GM21515 (cell line): ENCODE data around the gene UMAD1.
"Not testable (repeated sequence)": the region's sequence is repeated elsewhere in the genome, so short reads cannot be mapped to it uniquely, and the experiment has no call there.

Experiments
- ATAC-seq: cut with Tn5 transposase; IDR thresholded peaks from one replicate; pipeline ENCODE4 v1.9.1; 2021; ENCODE audit not compliant: unreplicated experiment

Gene UMAD1

DNA sequence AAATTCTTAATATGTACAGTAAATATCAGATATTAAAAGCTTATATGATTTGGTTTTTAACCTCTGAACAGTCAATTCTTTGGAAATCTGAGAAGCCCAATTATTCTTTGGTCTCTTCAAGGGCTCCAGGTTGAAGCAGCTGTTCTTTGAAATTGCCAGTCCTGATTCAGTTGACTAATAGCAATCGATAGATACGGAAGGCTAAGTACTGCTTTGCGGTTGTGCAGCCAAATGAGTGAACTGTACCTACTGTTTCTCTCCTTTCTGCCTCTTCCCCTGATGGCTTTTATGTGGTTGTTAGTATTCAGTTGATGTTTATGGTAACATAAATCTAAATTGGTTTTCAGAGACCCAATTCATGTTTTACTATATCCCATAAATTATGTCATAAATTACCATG is 181.0 kb downstream of the UMAD1 start:
- no peak for ATAC-seq

DNA sequence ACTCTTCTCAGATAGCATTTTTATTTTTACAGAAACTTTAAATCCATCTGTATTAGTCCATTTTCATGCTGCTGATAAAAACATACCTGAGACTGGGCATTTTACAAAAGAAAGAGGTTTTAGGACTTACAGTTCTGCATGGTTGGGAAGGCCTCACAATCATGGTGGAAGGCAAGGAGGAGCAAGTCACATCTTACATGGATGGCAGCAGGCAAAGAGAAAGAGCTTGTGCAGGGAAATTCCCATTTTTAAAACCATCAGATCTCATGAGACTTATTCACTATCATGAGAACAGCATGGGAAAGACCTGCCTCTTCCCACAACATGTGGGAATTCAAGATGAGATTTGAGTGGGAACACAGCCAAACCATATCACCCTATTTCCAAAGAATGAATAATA is 184.7 kb downstream of the UMAD1 start:
- ATAC-seq, result not testable (repeated sequence)

DNA sequence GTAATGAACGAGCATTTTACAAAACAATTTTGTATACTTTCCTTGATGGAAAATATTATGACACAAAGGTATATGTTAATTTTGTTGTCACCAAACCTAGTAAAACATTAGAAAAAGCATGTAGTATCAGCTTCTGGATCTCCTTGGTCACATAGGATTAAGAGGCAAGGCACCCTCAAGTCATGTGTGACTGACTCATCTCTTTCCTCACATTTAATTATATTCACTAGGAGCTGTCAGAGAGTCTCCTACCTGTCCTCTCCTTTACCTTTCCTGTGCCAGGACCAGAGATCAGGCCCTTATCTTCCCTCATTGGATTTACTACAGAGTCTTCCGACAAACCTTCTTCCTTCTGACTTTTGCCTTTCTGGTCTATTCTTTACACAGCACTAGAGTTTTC is 189.1 kb downstream of the UMAD1 start:
- ATAC-seq, result no peak

DNA sequence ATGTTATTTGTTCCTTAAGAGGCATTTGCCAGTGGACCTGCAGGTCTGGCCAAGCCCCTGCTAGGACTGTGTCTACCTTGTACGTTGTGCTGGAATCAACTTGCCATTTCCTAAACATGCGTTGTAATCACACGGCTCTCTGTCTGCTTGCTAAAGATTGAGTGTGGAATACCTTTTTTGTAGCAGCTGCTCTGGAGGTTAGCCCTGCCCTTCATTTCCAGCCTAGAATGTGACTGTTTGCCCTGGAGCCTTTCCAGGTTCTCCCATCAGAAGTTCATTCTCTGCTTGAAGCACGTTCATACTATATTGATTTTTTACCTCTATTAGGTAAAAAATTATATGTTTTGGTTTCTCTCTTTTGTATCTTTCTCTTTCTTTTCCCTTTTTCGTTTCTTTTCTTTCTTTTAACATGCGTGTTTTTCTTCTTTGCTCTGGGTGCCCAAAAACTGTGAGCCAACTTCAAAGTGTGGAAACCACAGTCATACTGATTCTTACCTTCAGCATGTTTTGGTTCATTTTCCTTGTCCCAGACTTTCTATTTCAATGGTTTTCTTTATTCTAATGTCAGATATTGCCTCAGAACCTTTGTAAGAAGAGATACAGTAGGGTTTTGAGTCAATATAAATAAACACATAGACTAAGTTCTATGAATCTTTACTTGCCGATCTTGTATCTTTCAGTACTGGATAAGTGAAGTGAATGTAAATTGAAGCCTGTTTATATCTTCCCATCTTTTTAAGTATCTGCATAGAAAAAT is 189.7 kb downstream of the UMAD1 start:
- no peak for ATAC-seq

DNA sequence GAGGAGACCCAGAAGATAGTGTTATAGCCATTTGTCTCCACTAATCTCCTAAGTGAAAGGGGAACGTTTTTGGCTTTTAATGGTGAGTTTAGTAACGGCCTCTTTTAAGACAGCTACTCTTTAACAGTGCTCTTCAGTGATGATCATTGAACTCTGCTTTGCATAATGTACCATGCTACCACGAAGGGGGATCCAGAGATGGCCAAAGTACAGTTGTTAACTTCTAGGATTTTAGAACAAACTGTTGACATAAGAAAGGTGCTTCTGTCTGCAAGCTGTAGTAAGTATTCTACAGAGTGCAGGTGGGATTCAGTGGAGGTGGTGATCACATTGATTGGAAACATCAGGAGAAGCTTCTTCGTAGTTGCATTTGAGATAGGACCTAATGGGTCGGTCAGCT is 192.0 kb downstream of the UMAD1 start:
- ATAC-seq, result no peak

DNA sequence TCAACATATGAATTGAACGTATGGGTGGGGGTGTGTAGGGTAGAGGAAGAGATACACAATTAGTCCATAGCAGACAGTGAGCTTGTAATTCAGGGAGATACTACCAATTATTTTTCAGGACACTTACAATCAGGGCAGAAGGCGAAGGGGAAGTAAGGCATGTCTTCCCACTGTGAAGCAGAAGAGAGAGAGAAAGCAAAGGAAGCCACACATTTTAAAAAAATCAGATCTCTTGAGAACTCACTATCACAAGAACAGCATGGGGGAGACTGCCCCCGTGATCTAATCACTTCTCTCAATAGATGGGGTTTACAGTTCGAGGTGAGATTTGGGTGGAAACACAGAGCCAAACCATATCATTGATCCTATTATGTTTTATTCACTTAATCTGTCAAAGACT is 194.2 kb downstream of the UMAD1 start:
- no peak for ATAC-seq

DNA sequence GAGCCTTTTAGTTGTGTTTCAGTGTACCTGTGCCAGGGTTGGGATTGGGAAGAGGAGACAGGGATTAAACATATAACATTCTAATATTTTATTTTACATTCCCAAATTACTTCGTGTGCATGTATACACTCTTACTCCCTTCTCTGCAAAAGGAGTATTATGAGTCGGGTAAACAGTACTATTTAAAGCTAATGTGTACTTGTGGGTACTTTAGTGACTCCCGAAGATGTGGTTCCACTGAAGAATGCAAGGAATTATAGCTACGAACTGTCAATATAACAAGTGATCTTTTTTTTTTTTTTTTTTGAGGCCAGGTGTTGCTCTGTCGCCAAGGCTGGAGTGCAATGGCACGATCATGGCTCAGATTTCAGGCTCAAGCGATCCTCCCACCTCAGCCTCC is 200.5 kb downstream of the UMAD1 start:
- ATAC-seq, result no peak

DNA sequence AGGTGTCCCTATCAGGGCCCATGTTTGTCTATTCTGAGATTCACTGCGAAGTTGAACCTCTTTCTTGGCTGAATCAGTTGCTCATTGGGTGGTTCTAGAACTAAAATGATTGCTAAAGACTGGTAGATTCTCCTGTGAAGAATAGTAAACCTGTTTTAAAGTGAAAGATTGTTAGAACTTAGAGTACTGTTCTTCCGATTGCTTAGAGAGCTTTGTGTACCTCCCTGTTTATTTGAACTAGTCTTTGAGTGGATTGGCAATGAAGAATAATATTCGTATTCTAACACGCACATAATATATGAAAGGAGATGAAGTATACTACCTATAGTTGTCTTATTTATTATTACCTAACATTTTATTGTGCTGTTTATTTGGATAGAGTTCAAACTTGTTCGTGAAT is 202.7 kb downstream of the UMAD1 start:
- ATAC-seq, result no peak

DNA sequence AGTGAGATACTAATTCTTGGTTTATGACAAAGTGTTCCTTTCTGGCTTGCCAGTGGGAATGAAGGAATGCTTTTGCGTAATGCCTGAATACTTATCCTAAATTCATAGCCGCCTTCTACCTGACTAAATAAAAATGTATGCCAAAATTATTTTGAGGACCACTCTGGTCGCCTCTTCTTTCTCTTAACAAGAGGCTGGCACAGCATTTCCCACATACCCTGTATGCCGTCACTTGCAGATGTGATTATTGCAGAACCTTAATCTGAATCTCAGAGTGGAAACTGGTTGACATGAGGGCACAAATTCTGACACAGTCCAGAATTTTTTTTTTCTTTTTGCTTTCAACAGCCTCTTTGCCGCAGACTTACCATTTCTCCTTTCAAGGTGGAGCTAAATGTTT is 203.4 kb downstream of the UMAD1 start:
- no peak for ATAC-seq

DNA sequence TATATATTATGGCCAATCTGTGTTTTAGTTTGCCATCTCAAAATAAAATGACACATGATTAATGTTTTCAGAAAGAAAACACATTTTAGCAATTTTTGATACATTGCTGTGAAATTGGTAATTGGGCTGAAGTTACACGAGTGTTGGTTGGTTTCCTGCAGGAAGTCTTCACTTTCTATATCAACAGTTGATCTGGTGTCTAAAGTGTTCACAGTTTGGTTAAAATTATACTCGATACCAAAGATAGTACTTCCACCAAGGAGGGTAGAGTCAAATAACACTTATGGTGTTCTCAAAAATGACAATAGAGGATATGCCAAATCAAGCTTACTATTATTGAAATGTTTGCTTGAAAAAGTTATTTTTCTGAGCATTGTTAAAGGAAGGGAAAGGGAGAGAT is 207.7 kb downstream of the UMAD1 start:
- ATAC-seq, result peak; percentile 51

DNA sequence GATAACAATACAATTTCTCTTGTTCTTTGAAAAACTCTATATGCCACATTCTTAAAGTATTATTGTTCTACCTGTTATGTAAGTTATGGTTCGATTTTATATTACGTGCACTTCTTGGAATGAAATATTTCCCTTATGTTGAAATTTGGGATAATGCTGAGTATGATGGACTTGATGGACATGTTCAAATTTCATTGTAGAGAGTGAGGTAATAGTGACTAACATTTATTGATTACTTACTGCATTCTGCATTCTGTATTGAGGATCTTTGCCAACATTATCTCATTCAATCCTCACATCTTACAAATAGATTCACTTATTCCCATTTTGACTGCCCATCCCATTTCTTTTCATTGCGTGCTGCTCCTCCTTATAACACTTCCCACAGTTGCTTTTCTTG is 208.3 kb downstream of the UMAD1 start:
- ATAC-seq, result no peak

DNA sequence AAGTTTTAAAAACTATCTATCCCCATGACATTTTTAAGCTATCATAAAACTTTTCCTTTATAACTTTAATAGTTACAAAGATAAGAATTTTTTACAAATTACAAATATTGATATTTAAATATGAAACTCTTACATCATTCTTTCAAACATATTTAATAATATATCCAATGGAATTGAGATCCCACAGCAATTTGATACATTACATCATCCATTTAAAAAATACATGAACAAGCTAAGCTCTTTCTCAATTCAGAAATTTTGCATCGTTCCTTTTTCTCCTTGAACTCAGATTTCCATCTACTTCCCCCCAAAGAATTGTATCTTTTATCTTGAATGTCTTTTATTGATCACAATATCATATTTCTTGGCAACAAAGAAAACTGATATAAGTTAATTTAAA is 209.6 kb downstream of the UMAD1 start:
- ATAC-seq, result no peak

DNA sequence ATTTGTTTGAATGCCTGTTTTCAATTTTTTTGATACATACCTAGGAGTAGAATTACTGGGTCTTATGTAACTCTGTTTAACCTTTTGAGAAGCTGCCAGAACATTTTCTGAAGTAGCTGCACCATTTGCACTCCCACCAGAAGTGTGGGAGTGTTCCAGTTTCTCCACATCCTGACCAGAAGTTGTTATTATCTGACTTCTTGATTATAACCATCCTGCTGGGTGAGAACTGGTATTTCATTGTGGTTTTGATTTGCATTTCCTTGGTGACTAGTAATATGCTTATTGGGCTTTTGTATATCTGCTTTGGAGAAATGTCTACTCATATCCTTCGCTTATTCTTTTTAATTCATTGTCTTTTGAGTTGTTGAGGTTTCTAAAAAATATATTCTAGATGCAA is 210.8 kb downstream of the UMAD1 start:
- ATAC-seq, result no peak

DNA sequence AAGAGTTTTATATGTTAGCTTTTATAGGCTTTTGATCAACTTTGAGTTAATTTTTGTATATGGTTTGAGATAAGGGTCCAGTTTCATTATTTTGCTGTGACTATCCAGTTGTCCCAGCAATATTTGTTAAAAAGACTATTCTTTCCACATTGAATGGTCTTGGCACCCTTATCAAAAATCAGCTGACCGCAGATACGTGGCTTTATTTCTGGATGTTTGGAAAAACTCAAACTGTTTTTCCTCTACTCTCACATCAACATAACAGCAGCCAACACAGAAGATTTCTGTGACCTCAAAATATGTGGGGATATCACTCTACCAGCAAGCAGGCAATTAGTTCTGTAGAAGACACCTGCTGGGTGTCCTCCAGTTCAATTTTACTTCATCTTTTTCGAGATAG is 211.4 kb downstream of the UMAD1 start:
- ATAC-seq, result no peak

DNA sequence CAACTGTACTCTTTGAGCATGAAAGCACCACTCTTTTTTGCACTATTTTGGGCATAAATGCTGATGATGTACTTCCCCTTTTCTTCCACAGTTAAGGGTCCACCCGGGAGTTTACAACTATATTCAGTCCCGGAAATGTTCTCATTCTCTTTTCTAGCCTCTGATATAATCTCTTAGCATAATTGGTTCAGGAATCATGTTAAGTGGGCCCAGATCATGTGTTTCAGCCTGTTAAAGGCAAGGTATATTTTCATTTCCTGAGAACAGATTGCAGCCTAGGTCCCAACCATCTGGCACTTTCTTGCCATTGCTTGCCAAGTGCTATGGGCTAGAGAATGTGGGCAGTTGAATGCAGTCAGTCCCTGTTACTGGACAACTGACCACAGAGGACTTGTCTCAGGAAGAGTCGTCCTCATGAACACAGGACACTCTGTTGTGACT is 216.6 kb downstream of the UMAD1 start:
- no peak for ATAC-seq

DNA sequence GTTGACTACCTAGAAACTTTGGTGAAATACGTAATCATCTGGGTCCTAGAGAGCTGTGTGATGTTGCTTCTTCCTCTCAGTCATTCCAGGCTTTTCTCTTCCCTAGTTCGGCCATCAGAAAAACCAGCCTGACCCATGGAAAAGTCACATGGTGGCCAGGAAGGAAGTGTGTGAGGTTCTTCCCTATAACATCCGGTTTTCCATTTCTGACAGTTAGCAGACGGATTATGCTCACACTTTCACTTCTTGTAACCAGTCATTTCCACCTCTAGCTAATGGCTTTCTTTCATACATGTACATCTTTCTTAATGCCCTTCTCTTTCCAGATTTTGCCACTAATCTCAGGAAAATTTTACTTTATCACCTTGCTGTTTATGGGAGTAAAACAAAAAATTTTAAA is 218.0 kb downstream of the UMAD1 start:
- no peak for ATAC-seq

DNA sequence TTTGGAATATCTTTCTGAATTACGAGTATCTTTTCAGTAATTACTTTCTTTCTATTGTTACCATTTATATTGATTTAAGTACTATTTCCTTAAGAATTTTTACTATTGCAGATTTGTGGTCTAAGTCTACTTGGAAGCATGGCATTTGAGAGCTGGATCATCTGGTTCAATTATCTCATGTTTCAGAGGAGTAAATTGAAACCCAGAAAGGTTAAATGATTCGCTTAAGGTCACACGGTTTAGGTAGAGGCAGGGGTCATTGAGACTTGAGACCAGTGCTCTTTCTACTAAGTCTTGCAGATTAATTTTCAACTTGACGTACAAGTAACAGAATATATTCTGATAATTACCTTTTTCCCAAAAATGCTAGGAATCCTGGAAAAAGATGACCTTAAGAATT is 218.9 kb downstream of the UMAD1 start:
- no peak for ATAC-seq

DNA sequence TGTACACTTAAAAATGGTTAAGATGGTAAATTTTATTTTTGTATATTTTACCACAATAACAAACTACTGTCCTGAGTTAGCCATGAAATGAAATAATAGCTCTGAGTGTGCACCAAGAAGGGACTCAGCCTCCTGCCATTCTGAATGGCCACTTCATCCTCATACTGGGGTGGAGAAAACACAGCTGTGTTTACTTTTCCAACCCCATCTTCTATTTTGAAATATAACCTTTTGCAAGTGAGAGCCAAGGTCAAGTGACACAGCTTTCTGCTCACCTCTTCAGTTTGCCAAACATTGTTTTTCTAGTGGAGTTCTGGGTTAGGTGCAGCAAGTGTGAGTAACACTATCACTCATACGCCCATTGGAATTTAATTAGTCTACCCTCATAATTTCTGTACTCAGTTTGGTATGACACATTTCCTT is 220.7 kb downstream of the UMAD1 start:
- ATAC-seq, result no peak

DNA sequence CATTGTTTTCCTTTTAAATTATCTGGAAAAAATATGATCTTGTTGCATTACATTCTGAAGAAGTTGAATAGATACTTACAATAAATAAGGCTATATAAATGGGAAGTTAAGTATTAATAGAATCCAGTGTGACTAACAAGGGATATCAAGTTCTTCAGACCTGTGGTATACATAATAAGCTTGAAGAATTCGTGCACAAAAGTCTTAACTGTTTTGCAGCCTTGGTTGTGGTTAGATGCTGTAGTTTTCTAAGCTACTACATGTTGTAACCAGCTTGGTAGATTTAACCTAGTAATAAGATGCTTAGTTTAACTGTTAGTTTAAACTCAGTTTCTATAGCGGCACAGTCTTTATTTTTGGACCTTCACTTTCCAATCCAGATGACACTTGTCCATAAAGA is 221.8 kb downstream of the UMAD1 start:
- no peak for ATAC-seq

DNA sequence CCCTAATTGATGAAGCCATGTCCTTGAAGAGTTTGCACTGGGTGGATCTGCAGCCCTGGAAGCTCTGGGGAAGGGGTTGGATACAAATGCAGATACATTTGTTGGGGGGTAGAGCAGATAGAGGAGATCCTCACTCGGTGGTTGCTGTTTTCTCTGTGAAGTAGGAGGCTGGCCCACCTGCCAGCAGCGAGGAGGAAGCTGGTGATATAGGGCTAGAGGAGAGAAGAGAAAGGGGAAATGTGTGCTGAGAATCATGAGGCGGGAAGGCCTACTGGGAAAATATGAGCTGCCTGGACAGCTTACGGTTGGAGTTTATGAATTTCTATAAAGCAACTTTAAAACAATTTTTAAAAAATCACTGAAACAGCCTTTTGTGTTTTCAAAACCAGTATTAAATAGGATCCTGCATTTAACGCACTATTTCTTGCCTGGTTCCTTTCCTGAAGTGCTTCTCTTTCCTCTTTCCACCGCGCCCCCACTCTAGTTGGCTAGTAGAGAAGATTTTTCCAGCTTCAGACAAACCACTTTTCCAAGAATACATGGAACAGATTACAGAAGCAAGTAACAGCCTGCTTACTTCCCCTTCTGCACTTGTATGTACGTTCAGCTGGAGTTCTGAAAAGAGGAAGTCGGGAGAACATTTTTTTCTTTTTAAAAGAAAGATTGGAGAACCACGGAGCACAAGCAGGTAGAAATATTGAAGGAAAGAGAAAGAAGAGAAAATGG is 227.5 kb downstream of the UMAD1 start:
- no peak for ATAC-seq

DNA sequence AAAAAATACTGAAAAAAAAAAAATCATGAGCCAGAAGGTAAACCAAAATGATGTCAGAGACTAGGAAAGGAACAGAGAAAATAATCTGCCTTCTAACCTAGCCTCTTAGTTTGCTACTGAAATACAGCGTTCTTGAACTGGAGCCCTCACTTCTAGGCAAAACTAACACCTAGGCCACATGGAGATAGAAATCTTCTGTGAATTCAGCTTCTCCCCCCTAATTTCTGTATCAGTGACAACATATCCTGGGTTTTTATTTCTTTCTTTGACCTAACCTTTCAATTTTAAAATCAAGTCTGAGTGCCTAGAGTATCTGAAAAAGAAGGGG is 228.0 kb downstream of the UMAD1 start:
- no peak for ATAC-seq

DNA sequence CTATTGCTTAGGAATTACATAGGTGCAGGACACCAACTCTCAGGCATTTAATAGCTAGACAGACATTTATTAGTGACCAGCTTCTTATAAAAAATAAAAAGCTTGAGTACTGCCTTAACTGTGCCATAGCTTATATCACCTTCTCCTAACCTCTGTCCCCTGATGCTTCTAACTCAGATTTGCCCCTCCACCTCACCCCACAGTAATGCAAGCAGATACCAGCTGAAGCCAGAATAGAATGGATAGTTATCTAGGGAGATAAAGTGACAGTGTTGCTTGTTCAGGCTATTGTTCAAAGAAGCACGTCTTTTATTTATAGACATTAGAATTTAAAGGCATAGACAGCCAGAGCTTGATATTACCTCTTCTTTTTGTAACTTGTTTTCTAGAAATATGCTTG is 228.5 kb downstream of the UMAD1 start:
- ATAC-seq, result no peak

DNA sequence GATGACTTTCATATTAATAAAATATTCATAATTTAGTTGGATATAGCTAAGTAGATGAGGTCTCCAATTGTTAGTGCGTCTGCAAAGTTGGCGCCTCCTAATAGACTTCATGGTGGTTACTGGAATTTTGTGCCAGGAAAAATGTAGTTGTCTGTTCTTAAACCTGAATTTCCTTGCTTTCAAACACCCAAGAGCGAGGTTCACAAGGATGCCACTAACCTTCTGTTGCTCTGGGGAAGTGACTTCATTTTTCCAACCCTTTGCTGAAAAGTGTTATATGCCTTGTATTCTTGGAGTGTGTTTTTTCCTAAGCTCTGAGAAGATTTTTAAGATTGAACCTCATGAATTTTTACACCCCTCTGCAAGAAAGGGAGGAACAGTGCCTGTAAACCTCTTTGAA is 229.1 kb downstream of the UMAD1 start:
- no peak for ATAC-seq
